22Rv1 (cell line): Measurements from ENCODE around the gene SAMD11.

Experiments
- ZFX ChIP-seq: fragments of 450-650 bp; IDR thresholded peaks from 2 replicates; pipeline ENCODE4 v1.6.1; 2017; ENCODE audit warnings: antibody characterized with exemption, borderline replicate concordance
- TF ChIP-seq, protein P1 (sequence below): fragments of 450-650 bp; IDR thresholded peaks from 2 replicates; pipeline ENCODE4 v1.5.1; 2017; ENCODE audit warnings: mild to moderate bottlenecking

DNA sequence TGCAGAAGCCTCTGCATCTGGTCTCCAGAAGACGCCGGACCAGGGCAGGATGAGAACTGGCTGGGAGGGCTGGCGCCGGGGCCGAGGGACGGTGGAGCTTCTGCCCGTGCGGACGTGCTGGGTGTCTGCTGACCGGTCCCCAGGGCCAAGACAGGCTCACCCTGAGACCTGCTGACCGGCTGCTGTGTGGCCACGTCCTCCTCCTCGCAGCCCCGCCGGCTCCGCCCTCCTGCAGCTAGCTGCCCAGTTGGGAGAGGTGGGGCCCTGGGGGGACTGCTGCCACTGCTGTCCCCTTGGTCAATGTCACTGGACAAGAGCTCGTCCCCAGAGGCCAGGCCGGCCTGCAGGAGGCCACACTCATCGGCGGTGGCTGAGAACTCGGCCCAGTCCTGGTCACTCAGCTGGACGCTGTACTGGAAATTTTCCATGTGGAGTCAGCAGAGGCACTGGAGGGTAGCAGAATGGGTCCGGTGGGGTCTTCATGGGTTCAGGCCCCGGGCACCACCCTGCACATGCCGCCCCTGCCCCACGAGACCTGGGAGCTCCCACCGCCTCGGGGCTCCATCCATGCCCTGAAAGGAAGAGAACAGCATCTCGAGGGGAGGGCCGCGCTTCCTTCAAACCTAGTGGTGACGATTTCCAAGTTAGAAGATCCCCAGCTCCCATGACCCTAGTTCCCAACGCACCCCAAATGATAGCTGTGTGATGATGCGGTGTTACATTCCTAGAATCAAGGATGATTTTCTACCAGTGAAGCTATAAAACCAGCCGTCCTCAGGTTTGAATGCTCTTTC lies 57.1 kb downstream of the SAMD11 start:
- TF ChIP-seq, protein P1, sequence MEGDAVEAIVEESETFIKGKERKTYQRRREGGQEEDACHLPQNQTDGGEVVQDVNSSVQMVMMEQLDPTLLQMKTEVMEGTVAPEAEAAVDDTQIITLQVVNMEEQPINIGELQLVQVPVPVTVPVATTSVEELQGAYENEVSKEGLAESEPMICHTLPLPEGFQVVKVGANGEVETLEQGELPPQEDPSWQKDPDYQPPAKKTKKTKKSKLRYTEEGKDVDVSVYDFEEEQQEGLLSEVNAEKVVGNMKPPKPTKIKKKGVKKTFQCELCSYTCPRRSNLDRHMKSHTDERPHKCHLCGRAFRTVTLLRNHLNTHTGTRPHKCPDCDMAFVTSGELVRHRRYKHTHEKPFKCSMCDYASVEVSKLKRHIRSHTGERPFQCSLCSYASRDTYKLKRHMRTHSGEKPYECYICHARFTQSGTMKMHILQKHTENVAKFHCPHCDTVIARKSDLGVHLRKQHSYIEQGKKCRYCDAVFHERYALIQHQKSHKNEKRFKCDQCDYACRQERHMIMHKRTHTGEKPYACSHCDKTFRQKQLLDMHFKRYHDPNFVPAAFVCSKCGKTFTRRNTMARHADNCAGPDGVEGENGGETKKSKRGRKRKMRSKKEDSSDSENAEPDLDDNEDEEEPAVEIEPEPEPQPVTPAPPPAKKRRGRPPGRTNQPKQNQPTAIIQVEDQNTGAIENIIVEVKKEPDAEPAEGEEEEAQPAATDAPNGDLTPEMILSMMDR, result no peak
- TF ChIP-seq ZFX, result no peak
